GM04503 (cell line): ENCODE results near the gene CORT.

Experiments
- DNase-seq: peaks from one replicate; pipeline ENCODE4 v3.0.0-alpha.2; 2012; ENCODE audit warnings: low read depth

Gene CORT

GRCh38 chr1:10474613-10475507, 25.0 kb downstream of the CORT start, which contains the start of gene PEX14:
Gene PEX14, plus strand, starts transcription at chr1:10474950. Its CDS starts 17 bp downstream, at chr1:10474967.
- DNase-seq, result peak; percentile 46

GRCh38 chr1:10475510-10475909, 25.7 kb downstream of the CORT start:
- DNase-seq, result no peak

GRCh38 chr1:10479296-10479695, 29.5 kb downstream of the CORT start:
- no peak for DNase-seq

GRCh38 chr1:10480614-10481013, 30.8 kb downstream of the CORT start:
- DNase-seq, result no peak

GRCh38 chr1:10484521-10484920, 34.7 kb downstream of the CORT start:
- no peak for DNase-seq

- DNase-seq, result no peak
These were observed 39.6 kb downstream of the CORT start for GRCh38 chr1:10489291-10490055.

GRCh38 chr1:10490286-10490970, 40.6 kb downstream of the CORT start:
- DNase-seq, result no peak

- DNase-seq, result no peak
These were observed 44.6 kb downstream of the CORT start for GRCh38 chr1:10494418-10494753.

- DNase-seq, result no peak
These were observed 45.1 kb downstream of the CORT start for GRCh38 chr1:10494754-10495474.

GRCh38 chr1:10495475-10495817, 45.6 kb downstream of the CORT start:
- no peak for DNase-seq

GRCh38 chr1:10495952-10496351, 46.1 kb downstream of the CORT start:
- DNase-seq, result no peak

- DNase-seq, result no peak
These were observed 47.3 kb downstream of the CORT start for GRCh38 chr1:10497109-10497508.

GRCh38 chr1:10498231-10498630, 48.4 kb downstream of the CORT start:
- no peak for DNase-seq
